Hepatic stellate cell (primary cell): ENCODE measurements around the gene SHANK3.
A peak's percentile ranks its signal among the peaks of the same experiment; 100 is the strongest.

Source experiments
- DNase-seq: peaks from one replicate; pipeline ENCODE4 v3.0.0; 2011; ENCODE audit warnings: low spot score

SHANK3 gene

DNA sequence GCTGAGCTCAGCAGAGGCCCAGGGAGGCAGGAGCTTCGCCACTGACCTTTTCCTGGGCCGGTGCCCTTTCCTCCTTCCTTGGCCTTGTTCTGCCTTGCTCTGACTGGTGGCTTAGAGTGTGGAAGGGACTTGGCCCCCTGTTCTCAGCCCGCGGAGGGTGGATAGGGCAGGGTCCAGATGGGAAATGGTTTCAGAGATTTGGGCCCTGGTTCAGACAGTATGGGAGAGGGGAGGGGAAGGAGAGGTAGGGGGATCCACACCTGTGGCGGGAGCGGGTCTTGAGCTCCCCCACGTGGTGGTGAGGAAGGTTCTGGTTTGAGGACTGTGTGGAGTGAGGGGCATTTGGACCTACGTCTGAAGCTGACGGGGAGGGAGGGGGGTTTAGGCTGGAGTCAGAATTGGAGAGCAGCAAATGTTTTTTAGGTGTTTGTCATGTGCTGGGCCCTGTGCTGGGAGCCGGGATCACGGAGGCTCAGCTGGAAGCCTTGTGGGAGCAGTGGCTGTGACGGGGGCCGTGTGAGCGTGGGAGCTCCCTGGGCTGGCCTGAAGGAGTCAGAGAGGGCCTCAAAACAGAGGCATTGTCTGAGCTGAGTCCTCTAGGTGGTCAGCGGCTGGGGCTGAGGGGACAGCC is 27.2 kb downstream of the SHANK3 start:
- no peak for DNase-seq

DNA sequence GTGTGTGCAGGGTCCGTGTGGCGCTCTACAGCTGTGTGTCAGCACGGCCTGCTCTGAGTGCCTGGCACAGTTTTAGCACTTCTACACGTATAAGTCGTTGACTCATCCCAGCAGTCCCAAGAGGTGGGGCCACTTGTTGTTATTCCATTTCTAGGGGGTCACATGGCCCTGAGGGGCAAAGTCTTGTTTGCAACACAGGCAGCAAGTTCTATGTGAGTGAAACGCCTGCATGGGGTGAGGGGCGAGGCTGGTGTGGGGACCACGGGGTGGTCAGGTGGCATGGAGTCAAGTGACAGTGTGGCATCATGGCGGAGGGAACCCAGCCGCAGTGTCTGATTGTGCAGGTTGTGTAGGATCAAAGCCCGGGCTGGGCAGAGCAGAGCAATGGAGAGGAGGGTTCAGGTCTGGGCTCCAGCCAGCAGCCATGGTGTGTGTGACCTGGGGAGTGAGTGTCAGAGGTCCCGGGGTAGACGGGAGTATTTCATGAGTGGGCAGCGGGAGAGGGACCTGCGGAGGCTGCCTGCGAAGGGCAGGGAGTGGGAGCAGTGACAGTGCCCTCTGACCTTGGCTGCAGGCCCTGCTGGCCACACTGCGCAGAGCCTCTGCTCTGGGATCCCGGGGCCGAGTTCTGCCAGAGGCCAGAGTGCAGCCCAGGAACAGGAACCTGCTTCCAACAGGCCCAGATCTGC is 27.9 kb downstream of the SHANK3 start:
- DNase-seq: no peak

DNA sequence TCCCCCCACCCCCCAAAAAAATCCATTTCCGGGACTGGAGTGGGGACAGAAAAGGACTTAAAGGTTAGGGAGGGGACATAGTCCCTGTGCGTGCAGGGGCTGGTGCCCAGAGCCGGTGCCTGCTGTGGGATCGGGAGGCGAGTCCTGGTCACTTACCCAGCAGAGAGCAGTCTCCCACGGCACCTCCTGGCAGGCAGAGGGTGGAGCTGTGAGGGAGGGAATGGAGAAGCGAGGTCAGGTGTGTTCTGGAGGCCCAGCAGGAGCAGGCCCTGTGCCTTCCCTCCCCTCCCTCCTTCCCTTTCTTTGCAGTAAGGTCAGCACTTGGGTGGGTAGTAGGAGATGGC is 28.4 kb downstream of the SHANK3 start:
- no peak for DNase-seq

DNA sequence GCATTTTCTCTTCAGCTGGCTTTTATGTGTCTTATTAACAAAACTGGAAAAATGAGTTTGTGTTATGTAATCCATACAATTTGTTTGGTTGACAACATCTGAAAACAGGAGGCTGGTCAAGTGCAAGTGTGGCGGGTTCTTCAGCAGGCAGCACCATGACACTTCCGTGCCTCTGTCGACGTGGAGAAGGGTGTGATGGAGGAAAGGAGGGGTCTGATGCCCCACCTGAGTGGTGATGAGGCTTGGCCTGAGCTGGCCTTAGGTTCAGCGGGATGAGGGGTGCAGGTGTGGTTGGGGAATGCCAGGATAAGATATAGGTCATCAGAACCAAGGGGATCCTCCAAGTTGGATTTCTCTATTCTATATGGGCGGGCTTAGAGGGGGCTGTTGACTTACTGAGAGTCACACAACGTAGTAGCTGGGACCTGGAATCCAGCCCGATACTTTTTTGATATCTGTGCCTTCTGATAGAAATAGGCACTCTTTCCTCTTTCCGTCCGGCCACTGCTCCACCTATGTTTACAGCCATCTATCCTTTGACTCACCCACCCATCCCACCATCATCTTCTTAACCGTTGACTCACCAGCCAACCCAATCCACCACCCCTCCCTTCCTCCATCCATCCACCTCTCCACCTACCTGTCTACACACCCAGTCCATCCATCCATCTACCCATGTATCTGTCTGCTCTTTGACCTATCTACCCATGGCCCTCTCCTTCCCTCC is 29.0 kb downstream of the SHANK3 start:
- no peak for DNase-seq

DNA sequence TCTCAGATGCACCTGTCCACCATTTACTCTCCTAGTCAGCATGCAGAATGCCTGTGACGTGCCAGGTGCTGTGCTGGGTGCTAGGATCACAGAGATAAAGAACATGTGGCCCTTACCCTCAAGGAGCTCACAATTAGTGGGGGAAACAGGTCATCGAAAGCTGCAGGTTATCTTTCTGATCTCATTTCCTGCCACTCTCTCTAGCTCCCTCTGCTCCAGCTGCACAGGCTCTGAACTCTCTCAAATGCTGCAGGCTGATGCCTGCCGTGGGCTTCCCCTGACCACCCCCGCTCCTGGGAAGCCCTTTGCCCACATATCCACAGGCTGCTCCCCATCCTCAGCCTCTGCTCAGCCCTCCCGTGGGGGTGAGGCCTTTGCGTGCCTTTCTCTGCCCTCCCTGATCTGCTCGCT is 29.6 kb downstream of the SHANK3 start:
- no peak for DNase-seq

DNA sequence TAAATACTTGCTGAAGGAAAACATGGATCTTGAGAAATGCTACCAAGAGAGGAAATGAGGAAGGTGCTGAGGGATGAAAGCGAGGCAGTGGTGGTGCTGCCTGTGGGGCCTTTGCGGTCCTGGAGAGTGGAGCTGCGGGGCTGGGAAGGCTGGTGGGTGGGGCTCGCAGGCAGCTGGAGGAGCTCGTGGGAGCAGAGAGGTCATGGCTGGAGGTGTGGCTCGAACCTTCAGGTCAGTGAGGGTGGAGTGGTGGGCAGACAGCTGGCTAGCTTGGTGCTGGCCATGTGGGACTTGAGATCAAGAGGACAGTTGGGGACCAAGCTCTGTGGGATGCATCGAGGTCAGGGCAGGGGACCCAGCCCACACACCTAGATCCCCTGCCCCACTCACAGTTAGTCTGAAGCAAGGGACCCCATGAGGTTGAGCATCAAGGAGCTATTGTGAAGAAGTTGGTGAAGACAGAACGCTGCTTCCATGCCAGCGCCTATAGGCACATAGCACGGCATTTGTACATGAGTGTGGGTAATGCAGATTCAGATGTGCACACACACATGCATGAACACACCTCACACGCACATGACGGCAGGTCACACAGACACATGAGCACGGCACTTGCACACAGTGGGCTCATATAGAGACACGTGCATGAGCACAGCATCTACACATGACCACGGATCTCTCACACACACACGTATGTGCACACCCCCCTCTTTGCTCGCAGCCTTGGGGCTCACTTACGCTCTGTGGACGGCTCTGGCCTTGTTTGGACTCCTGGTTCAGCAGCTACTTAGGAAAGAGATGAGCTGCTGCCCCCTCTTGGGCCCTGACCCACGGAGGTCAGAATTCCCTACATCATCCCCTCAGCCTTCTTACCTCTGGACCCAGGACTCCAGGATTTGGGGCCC is 30.4 kb downstream of the SHANK3 start:
- DNase-seq: no peak

DNA sequence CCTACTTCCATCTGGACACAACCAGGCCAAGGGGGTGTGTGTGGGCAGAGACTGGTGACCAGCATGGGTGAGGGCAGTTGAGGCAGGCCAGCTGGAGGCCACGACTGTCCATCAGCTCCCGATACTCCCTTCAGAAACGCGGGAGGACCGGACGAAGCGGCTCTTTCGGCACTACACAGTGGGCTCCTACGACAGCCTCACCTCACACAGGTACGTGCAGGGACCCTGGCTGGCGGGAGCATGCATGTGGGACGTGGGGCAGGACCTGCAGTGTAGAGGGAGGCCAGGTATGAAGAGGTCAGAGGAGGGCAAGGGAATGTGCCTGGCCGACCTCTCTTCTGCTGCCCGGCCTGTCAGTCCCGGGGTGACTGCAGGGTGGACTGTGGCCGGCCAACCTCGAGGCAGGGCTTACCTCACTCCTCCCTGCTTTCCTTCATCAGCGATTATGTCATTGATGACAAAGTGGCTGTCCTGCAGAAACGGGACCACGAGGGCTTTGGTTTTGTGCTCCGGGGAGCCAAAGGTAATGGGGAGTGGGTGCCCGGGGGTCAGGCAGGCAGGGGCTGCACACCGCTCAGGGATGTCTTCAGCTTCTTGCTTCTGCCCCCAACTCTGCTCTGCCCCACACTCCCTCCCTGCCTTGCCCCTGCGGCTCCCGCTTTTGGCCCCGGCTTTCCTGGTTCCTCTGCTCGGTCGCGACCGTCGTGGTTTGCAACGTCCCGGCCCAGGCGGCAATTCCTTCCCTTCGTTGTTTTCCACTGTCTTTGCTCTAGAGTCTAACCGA is 31.3 kb downstream of the SHANK3 start:
- DNase-seq: no peak

DNA sequence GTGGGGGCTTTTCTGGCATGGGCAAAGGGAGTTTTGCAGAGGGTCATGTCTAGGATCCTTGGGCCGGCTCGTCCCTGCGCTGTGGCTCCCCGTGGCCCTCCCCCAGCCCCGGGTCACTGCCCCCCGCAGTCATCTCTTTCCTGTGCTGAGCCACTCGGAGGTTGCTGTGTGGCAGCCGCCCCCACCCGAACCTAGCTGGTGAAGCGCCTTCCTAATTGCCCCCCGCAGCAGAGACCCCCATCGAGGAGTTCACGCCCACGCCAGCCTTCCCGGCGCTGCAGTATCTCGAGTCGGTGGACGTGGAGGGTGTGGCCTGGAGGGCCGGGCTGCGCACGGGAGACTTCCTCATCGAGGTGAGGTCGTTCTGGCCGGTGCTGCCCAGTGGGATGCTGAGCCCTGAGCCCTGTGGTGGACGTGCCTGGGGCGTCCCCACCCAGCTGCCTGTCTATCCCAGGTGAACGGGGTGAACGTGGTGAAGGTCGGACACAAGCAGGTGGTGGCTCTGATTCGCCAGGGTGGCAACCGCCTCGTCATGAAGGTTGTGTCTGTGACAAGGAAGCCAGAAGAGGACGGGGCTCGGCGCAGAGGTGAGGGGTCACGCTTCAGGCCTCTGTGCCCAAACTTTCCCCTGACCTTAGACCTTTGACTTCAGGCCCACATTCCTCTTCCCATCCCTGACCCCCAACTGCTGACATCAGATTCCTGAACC is 32.0 kb downstream of the SHANK3 start:
- no peak for DNase-seq

DNA sequence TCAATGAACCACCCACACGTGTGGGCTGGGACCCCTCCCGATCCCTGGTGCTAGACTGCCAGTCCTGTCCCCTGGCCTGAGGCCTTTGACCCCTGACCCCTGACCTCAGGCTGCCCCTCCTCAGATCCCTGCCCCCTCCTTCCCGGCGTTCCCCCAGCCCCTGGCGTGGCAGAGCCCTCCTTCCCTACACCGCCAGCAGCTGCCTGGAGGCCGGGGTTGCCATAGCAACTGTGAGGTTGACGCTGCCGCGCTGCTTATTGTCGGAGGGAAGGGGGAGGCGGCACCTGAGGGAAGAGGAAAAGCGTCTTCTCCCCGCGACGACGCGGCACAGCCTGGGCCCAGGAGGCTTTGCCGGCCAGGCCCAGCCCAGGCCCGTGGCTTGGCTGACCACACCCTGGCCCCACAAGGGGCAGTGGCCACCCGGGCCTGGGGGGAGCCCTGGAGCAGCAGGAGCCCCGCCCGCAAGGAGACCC is 32.6 kb downstream of the SHANK3 start:
- peak; percentile 80 for DNase-seq

DNA sequence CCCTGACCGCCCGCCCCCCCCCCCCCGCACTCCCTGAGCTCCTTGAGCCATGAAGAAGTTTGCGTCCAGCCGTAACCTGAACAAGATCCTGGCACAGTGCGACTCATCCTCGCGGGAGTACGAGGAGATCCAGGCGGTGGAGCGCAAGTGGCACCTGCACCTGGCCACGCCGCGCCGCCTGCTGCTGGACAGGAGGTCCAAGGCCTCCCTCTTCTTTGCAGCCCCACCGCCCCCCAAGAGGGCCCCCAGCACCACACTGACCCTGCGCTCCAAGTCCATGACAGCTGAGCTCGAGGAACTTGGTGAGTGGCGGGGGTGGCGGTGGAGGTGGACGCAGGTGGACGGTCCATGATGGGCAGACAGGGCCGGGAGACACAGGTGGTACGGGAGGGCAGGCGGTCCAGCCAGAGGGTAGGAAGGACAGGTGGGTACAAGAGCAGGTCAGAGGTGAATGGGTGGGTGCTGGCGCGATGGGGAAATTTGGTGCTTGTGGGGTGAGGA is 33.3 kb downstream of the SHANK3 start:
- no peak for DNase-seq

DNA sequence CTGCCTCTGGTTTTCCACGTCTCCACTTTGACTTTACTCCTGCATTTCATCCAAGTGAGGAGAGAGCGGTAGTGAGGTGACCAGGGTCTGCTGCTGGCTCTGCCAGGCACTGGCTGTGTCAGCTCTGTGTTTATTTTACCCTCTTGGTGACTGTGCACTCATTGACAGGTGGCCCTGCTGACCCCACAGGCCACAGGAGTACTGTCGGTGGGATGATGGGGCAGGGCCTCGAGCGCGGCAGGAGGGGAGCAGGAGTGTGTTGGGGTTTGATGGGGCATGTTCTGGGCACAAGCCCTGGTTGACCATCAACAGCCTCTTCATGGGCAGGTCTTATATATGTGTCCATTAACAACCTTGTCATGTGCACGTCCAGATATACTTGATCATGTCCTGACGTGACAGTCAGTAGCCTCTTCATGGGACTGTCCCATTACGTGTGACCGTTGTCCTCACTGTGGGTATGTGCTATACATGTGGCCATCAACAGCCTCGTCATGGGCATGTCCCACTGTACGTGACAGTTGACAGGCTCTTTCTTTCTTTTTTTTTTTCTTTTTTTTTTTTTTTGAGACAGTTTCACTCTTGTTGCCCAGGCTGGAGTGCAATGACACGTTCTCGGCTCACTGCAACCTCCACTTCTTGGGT is 34.0 kb downstream of the SHANK3 start:
- no peak for DNase-seq

DNA sequence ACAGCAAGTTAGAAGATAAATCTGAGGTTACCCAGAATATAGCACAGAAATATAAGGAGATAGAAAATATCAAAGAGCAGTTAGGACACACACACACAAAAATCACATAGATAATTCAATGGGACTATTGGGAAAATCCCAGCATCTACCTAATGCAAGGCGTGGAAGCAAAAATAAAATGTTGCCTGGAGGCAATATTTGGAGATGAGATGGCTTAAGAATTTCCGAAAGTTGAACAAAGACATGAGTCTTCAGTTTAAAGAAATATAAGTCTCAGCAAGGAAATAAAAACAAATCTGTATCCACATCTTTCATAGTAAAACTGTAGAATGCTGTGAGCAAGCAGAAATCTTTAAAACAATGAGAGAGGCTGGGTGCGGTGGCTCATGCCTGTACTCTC is 35.9 kb downstream of the SHANK3 start:
- no peak for DNase-seq

DNA sequence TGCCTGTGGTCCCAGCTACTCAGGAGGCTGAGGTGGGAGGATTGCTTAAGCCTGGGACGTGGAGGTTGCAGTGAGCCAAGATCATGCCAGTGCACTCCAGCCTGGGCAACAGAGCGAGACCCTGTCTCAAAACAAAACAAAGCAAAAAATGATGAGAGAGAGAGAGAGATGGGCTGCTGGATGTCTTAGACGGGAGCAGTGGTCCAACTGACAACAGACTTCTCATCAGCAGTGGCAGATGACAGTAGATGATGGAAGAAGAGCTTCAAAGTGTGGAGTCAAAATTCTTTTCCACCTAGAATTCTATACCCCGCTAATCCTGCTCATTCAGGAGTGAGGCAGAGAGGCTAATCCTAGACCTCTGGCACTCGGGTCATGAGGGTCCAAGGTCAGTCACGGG is 36.4 kb downstream of the SHANK3 start:
- no peak for DNase-seq

DNA sequence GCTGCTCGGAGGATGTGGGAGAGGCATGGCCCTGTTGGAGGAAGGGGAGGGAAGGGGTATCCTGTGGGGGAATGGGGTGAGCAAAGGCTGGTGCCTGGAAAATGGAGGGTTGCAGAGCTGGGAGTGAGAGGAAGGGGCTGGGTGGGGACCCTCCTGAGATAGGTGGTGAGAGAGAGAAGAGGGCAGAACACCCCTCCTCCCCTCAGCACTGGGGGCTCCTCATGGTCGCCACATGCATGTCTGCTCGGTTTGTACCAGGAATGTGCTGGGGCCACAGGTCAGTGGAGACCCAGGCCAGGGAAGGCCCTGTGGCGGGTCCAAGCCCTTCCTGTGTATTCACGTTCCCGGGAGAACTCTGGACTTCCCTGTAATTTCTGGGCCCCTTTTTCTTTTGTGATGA is 37.6 kb downstream of the SHANK3 start:
- no peak for DNase-seq

DNA sequence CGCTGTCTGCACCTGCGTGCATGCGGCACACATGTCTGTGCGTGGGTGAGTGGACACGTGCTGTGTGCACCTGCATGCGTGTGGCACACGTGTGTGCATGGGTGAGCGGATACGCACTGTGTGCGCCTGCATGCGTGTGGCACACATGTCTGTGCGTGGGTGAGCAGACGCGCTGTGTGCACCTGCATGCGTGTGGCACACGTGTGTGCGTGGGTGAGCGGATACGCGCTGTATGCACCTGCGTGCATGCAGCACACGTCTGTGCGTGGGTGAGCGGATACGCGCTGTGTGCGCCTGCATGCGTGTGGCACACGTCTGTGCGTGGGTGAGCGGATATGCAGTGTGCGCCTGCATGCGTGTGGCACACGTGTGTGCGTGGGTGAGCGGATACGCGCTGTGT is 38.3 kb downstream of the SHANK3 start:
- no peak for DNase-seq

DNA sequence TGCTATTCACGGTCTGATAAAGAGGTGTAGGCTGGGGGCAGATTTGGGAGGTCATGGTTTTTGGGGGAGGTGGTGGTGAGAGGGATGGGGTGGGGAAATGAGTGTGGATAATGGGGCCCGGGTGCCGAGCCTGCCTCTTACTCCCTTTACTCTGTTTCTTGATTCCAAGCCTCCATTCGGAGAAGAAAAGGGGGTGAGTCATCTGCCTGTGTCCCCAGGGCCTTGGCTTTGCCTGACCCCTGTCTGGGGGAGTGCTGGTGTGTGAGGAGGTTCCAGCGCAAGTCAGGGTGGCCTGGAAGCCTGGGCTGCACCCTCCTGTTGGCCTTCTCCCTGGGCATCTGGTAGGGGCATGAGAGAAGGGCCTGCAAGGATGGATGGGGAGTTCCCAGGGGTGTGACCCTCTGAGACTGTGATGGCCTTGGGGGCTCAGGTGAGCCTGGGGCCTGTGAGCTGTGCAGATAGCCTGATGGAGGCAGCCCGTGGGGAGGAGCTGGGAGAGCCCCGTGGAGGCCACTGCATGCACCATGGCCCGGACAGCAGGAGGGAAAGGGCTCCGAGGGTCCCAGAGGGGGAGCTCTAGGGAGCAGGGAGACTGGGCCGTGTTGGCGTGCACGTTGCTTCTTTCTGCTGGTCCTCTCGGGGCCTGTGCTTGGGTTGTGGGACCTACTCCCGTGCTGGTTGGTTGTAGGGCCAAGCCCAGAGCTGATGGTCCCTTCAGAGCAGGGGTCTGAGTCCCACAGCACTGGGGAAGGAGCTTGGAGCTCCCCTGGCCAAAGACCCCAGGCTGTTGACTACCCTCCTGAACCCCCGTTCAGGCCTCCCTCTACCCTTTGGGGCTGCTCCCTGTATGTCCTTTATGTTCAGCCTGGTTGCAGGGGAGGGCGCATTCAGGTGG is 39.1 kb downstream of the SHANK3 start:
- DNase-seq: peak; percentile 45

DNA sequence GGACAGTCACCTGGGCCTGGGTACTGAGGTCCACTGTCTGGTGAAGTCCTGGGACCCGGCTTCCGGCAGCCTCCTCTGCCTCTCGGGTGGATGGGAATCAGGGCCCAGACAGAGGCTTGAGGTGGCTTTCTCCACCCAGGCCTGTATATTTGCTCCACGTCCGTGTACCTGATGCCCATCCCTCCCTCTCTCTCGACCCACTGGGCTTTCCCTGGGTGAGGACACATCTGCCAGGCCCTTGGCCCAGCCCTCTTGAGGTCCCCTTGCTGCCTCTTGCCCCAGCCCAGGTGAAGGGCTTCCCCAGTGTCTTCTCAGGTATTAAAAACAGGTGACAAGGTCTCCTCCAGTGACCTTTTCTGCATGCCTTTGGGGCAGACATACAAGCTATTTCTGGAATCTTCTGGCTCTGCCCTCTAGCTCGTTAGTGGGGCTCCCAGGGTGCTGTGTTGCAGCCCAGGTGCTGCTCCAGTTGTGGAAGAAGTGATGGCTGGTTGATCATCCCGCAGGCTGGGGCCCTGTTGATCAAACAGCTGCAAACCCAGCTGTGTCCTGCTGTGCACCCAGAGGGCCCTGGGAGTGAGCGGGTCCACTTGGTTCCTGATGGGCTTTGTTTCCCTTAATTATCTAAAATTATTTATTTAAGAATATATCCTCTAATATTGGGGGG is 39.9 kb downstream of the SHANK3 start:
- DNase-seq: no peak

DNA sequence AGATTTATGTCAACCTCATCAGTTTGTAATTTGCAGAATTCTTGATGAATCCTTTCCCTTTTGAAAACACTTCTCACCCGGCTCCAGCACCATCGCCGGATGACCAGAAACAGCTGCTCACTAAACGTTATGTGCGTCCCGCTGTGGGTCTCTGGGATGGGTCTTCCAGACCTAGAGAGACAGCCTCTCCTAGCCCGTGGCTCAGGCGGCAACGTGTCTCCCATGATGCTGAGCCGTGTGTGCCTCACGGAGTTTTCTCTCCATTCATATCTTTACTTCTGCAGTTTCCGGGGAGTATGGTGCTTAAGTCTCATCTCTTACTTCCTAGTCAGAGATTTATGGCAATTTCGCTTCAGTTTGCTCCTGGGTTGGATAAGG is 40.4 kb downstream of the SHANK3 start:
- DNase-seq: no peak
